NT2/D1 (cell line): ENCODE data around the gene TRIM71.
"Not testable (repeated sequence)": the region's sequence is repeated elsewhere in the genome, so short reads cannot be mapped to it uniquely, and the experiment has no call there.

Experiments
- SUZ12 ChIP-seq: IDR thresholded peaks from 2 replicates; pipeline ENCODE4 v1.6.1; 2011; ENCODE audit not compliant: insufficient read length, insufficient read depth; ENCODE audit errors: extremely low read depth
- ZNF274 ChIP-seq: IDR thresholded peaks from 2 replicates; pipeline ENCODE4 v1.6.1; 2011; ENCODE audit warnings: mild to moderate bottlenecking, low read depth, low read length

DNA sequence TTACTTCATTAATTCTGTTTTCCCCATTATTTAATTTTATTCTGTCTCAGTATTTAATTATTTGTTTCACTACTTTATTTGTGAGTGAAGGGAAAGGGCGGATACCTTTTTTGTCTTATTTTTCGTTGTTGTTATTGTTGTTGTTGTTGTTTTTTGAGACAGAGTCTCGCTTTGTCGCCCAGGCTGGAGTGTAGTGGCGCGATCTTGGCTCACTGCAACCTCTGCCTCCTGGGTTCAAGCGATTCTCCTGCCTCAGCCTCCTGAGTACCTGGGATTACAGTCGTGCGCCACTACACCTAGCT, 35.9 kb upstream of the TRIM71 start:
- TF ChIP-seq ZNF274, SUZ12: not testable (repeated sequence)
